Nephron (organoid): ENCODE data around the gene BANF2.

Source experiments
- H3K27ac Mint-ChIP-seq, 3 experiments: 2 replicates each; pipeline ENCODE4 v1.8.0; 2020; ENCODE audit warnings: mixed read lengths in 3 of 3, mild to moderate bottlenecking in 2 of 3, moderate library complexity in 1 of 3
- H3K27me3 Mint-ChIP-seq: 2 replicates; pipeline ENCODE4 v1.8.0; 2021; ENCODE audit warnings: low read depth, mild to moderate bottlenecking, moderate library complexity, mixed read lengths
- H3K36me3 Mint-ChIP-seq: 2 replicates; pipeline ENCODE4 v1.8.0; 2020; ENCODE audit warnings: low read depth, mixed read lengths
- H3K4me1 Mint-ChIP-seq: 2 replicates; pipeline ENCODE4 v1.8.0; 2020; ENCODE audit warnings: mixed read lengths
- H3K4me3 Mint-ChIP-seq, 3 experiments: 2 replicates each; pipeline ENCODE4 v1.8.0; 2020; ENCODE audit warnings: mild to moderate bottlenecking in 3 of 3, mixed read lengths in 3 of 3, moderate library complexity in 2 of 3
- H3K9me3 Mint-ChIP-seq: 2 replicates; pipeline ENCODE4 v1.8.0; 2020; ENCODE audit warnings: mixed read lengths
- CTCF ChIP-seq, 3 experiments: fragments of 200-600 bp; sonication (generic); IDR thresholded peaks; one replicate each; pipeline ENCODE4 v1.5.0; 2021; ENCODE audit warnings: antibody characterized with exemption in 3 of 3; ENCODE audit not compliant: unreplicated experiment in 3 of 3

The BANF2 gene

GRCh38 chr20:17696287-17696686 is 3.5 kb upstream of the BANF2 start:
- Mint-ChIP-seq H3K27me3 (peaks cover 5% of the 10 kb centered on the region), H3K27ac (no peak overlapping the region), H3K9me3 (peaks cover 4% of the 10 kb centered on the region), H3K4me1 (peaks cover 7% of the 10 kb centered on the region), H3K4me3 (no peak overlapping the region), H3K36me3 (no peaks in the 10 kb centered on the region)
- TF ChIP-seq CTCF (IDR thresholded peaks at IDR 0.05; ENCODE audit: unreplicated experiment in 3 of 3) = no peak

DNA sequence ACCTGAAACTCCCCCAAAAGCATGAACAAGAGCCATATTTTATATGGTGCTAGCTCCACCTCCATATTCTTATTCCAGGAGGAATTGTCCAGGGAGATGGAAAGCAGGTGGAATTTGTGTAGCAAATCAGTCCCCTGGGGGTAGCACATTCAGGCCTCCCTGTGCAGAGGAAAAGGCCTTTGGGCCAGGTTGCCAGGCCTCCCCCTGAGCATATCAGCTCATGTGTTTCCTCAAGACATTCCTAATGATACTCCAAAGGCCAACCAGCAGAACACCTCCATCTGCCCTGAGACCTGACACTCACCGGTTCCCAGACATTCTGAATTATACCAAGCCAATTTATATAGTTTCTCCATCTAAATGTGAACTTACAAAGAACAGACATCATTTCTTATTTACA is 2.6 kb upstream of the BANF2 start:
- peaks cover 5% of the 10 kb centered on the region for H3K27me3 Mint-ChIP-seq
- H3K9me3 Mint-ChIP-seq = peaks cover 4% of the 10 kb centered on the region
- TF ChIP-seq CTCF (IDR thresholded peaks at IDR 0.05; ENCODE audit: unreplicated experiment in 3 of 3) = no peak
- no peaks in the 10 kb centered on the region for H3K36me3 Mint-ChIP-seq
- H3K4me3 Mint-ChIP-seq = no peak overlapping the region
- H3K4me1 Mint-ChIP-seq = peaks cover 7% of the 10 kb centered on the region
- H3K27ac Mint-ChIP-seq = no peak overlapping the region

GRCh38 chr20:17698384-17698783 is 1.4 kb upstream of the BANF2 start:
- Mint-ChIP-seq H3K36me3 (no peaks in the 10 kb centered on the region), H3K27ac (no peak overlapping the region), H3K27me3 (peaks cover 5% of the 10 kb centered on the region), H3K9me3 (peaks cover 4% of the 10 kb centered on the region), H3K4me3 (no peak overlapping the region), H3K4me1 (peaks cover 3% of the 10 kb centered on the region)
- no peak for TF ChIP-seq CTCF (IDR thresholded peaks at IDR 0.05; ENCODE audit: unreplicated experiment in 3 of 3)

DNA sequence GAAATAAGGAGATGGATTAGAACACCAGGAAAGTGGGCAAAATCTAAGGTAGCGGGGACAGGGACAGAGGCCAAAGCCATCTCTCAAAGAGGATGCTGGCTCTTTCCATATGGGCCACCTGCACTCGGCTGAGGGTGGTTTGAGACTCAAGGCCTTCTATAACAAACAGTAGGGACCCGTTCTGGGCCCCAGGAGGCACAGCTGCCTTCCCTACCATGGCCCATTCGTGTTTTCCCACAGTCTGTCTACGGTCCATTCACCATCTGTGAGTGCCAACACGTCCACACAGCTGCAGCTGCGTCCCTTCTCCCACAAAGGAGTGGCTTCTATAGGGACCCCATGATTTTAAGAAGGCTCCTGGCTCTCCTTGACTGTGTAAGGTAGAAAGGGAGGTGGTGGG is 871 bp downstream of the BANF2 start:
- peaks cover 2% of the 10 kb centered on the region for H3K9me3 Mint-ChIP-seq
- no peaks in the 10 kb centered on the region for H3K4me1 Mint-ChIP-seq
- H3K36me3 Mint-ChIP-seq = no peaks in the 10 kb centered on the region
- no peaks in the 10 kb centered on the region for H3K27me3 Mint-ChIP-seq
- no peak for TF ChIP-seq CTCF (IDR thresholded peaks at IDR 0.05; ENCODE audit: unreplicated experiment in 3 of 3)
- no peak overlapping the region for H3K27ac Mint-ChIP-seq
- no peak overlapping the region for H3K4me3 Mint-ChIP-seq

DNA sequence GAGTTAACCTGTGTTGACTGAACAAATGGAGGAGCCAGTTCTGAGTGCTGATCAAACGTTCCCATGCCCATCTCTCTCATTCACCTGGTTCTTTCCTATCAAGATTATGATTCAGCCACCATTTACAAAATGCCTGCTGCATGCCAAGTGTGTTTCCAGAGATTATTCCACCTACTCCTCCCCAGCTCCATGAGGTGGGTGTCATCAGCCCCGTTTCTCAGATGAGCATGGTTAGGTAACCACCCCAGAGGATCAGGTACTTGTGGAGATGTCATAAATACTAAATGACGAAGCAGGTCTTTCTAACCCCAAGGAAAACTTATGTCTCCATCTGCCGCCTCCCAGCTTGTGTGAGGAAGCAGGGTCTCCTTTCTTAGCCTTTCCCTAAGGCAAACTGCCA is 2.1 kb downstream of the BANF2 start:
- Mint-ChIP-seq H3K36me3 (no peaks in the 10 kb centered on the region), H3K4me3 (no peak overlapping the region), H3K27ac (no peak overlapping the region), H3K4me1 (no peaks in the 10 kb centered on the region), H3K27me3 (no peaks in the 10 kb centered on the region), H3K9me3 (no peaks in the 10 kb centered on the region)
- TF ChIP-seq CTCF (IDR thresholded peaks at IDR 0.05; ENCODE audit: unreplicated experiment in 3 of 3) = no peak

DNA sequence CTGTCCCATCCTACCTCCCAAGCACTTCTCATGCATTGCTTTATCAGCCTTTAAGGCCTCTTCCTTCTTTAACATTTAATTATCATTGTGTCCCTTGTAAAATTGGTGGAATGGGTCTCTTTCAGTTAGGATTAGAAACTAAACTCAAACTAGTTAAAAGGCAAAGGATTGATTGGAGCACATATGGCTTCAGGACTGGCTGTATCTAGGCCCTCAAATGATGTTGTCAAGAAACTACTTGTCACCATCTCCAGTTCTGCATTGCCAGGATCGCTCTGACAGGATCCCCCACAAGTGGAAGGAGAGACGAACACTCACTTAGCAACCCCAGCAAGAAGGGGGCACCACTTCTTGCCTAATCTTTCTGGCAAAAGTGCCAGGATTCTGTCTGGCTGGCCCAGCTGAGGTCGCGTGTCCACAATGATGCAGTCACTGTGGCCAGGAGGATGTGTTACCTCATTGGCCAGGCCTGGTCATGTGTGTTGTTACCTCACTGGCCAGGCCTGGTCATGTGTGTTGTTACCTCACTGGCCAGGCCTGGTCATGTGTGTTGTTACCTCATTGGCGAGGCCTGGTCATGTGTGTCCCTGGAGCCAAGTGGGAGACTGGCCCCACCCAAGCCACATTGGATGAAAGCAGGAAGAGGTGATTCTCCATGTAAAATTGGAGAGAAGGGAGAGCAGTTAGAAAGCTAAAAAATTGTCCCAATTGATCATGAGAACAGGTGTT is 5.0 kb downstream of the BANF2 start:
- no peak for TF ChIP-seq CTCF (IDR thresholded peaks at IDR 0.05; ENCODE audit: unreplicated experiment in 3 of 3)
- Mint-ChIP-seq H3K36me3 (no peaks in the 10 kb centered on the region), H3K27ac (no peak overlapping the region), H3K4me1 (peaks cover 9% of the 10 kb centered on the region), H3K27me3 (no peaks in the 10 kb centered on the region), H3K4me3 (no peak overlapping the region), H3K9me3 (no peaks in the 10 kb centered on the region)
